Measurements from ENCODE around the gene ZNF175. TPM values are rescaled to one million over a fixed set of nuclear protein-coding genes. Genes with fewer than 3 reads are reported as not detected.
A peak's percentile ranks its signal among the peaks of the same experiment; 100 is the strongest.

ZNF175 gene
- total RNA-seq, 1 donor from 2014 or later: 7.3 TPM

- intact Hi-C loops (cut with micrococcal nuclease): no loop called here
Observed at GRCh38 chr19:51571599-51571998, 516 bp downstream of the ZNF175 start.

GRCh38 chr19:51572410-51572809 is 1.3 kb downstream of the ZNF175 start:
- intact Hi-C loops (cut with micrococcal nuclease): no loop called here

More at GRCh38 chr19:51571599-51571998, 516 bp downstream of the ZNF175 start:
- no peak for DNase-seq
- H3K27me3 ChIP-seq (ENCODE audit: low read depth): peaks cover 17% of the 10 kb centered on the region
- peaks cover 24% of the 10 kb centered on the region for H3K4me1 ChIP-seq
- H3K9me3 ChIP-seq (replicated peaks): no peaks in the 10 kb centered on the region
- H3K4me3 ChIP-seq: peak overlapping the region; percentile 74
- peaks cover 22% of the 10 kb centered on the region for H3K36me3 ChIP-seq
- no peak for TF ChIP-seq CTCF (IDR thresholded peaks at IDR 0.05; ENCODE audit: borderline replicate concordance)
- peak overlapping the region; percentile 62 for H3K27ac ChIP-seq (replicated peaks)

GRCh38 chr19:51572908-51573307 is 1.8 kb downstream of the ZNF175 start:
- Histone ChIP-seq H3K27ac (replicated peaks) (no peak overlapping the region), H3K4me1 (peaks cover 24% of the 10 kb centered on the region), H3K4me3 (no peak overlapping the region), H3K36me3 (peaks cover 31% of the 10 kb centered on the region), H3K9me3 (replicated peaks) (no peaks in the 10 kb centered on the region), H3K27me3 (ENCODE audit: low read depth) (peaks cover 7% of the 10 kb centered on the region)
- intact Hi-C loops (cut with micrococcal nuclease): no loop called here
- TF ChIP-seq CTCF (IDR thresholded peaks at IDR 0.05; ENCODE audit: borderline replicate concordance): no peak
- no peak for DNase-seq

More at GRCh38 chr19:51572410-51572809, 1.3 kb downstream of the ZNF175 start:
- Histone ChIP-seq H3K27ac (replicated peaks) (no peak overlapping the region), H3K4me3 (peak overlapping the region; percentile 74), H3K36me3 (peaks cover 29% of the 10 kb centered on the region), H3K9me3 (replicated peaks) (no peaks in the 10 kb centered on the region), H3K27me3 (ENCODE audit: low read depth) (peaks cover 11% of the 10 kb centered on the region), H3K4me1 (peaks cover 24% of the 10 kb centered on the region)
- no peak for DNase-seq
- no peak for TF ChIP-seq CTCF (IDR thresholded peaks at IDR 0.05; ENCODE audit: borderline replicate concordance)

- no peak for DNase-seq
- no peak for TF ChIP-seq CTCF (IDR thresholded peaks at IDR 0.05; ENCODE audit: borderline replicate concordance)
- H3K4me1 ChIP-seq: peaks cover 24% of the 10 kb centered on the region
- intact Hi-C loops (cut with micrococcal nuclease): no loop called here
- H3K27ac ChIP-seq (replicated peaks): no peak overlapping the region
- H3K4me3 ChIP-seq: no peak overlapping the region
- H3K36me3 ChIP-seq: peaks cover 35% of the 10 kb centered on the region
- H3K9me3 ChIP-seq (replicated peaks): no peaks in the 10 kb centered on the region
- peaks cover 5% of the 10 kb centered on the region for H3K27me3 ChIP-seq (ENCODE audit: low read depth)
Observed at GRCh38 chr19:51573331-51573730, 2.2 kb downstream of the ZNF175 start.

GRCh38 chr19:51576850-51577249 is 5.8 kb downstream of the ZNF175 start:
- no peaks in the 10 kb centered on the region for H3K9me3 ChIP-seq (replicated peaks)
- no peak for TF ChIP-seq CTCF (IDR thresholded peaks at IDR 0.05; ENCODE audit: borderline replicate concordance)
- H3K27ac ChIP-seq (replicated peaks): no peak overlapping the region
- peaks cover 64% of the 10 kb centered on the region for H3K36me3 ChIP-seq
- DNase-seq: no peak
- H3K4me3 ChIP-seq: no peak overlapping the region
- intact Hi-C loops (cut with micrococcal nuclease): no loop called here
- H3K27me3 ChIP-seq (ENCODE audit: low read depth): no peaks in the 10 kb centered on the region
- H3K4me1 ChIP-seq: peaks cover 18% of the 10 kb centered on the region
